OCI-LY7 (cell line): ENCODE measurements around the gene NEK9. TPM values are rescaled to one million over a fixed set of nuclear protein-coding genes. Genes with fewer than 3 reads are reported as not detected.

Experiments
- BruUV-seq: library from RNA; stranded (reverse); fragments of 400-500 nt; replicated peaks from 2 replicates; lab custom pipeline; 2021; lab: Mats Ljungman, UMichigan
- CTCF ChIA-PET: fragments of 300-600 bp; sonication (Branson Sonifier 250); formaldehyde crosslinking; loops from one replicate; lab custom pipeline; 2022; ENCODE audit warnings: antibody characterized with exemption; ENCODE audit not compliant: unreplicated experiment; lab: Charles Lee
- POLR2A ChIA-PET: fragments of 300-600 bp; sonication (Branson Sonifier 250); formaldehyde crosslinking; loops from one replicate; lab custom pipeline; 2022; ENCODE audit warnings: antibody characterized with exemption; lab: Charles Lee
- DNase-seq: peaks from one replicate; pipeline ENCODE4 v3.0.0-alpha.2; 2015; ENCODE audit warnings: low spot score
- H2AFZ ChIP-seq: fragments of 200-600 bp; sonication (generic), shearing (Covaris generic); 2 replicates; pipeline ENCODE4 v1.6.1; 2014; ENCODE audit warnings: mild to moderate bottlenecking, antibody characterized with exemption, low read length, moderate library complexity
- H3K27ac ChIP-seq: fragments of 200-600 bp; sonication (generic); 2 replicates; pipeline ENCODE4 v1.5.1; 2014; ENCODE audit warnings: mixed run types, low read depth, mild to moderate bottlenecking, moderate library complexity, low read length, inconsistent platforms; ENCODE audit not compliant: poor library complexity, severe bottlenecking
- H3K36me3 ChIP-seq: fragments of 200-600 bp; sonication (generic); 2 replicates; pipeline ENCODE4 v1.6.1; 2014; ENCODE audit warnings: mild to moderate bottlenecking, antibody characterized with exemption, low read length, moderate library complexity, mixed read lengths; ENCODE audit not compliant: insufficient read depth
- H3K4me1 ChIP-seq: fragments of 200-600 bp; sonication (generic); 2 replicates; pipeline ENCODE4 v1.5.1; 2014; ENCODE audit warnings: mild to moderate bottlenecking, low read length; ENCODE audit not compliant: insufficient read depth, poor library complexity, severe bottlenecking
- H3K4me2 ChIP-seq: fragments of 200-600 bp; sonication (generic); 2 replicates; pipeline ENCODE4 v1.6.1; 2014; ENCODE audit warnings: mild to moderate bottlenecking, low read length
- H3K4me3 ChIP-seq: fragments of 200-600 bp; sonication (generic); 2 replicates; pipeline ENCODE4 v1.5.1; 2014; ENCODE audit warnings: mild to moderate bottlenecking, low read depth, low read length; ENCODE audit not compliant: poor library complexity, severe bottlenecking
- H3K79me2 ChIP-seq: fragments of 200-600 bp; sonication (generic); 2 replicates; pipeline ENCODE4 v1.6.1; 2016; ENCODE audit warnings: low read depth, mild to moderate bottlenecking, low read length, moderate library complexity, mixed read lengths; ENCODE audit not compliant: insufficient read depth
- H3K9me2 ChIP-seq: fragments of 200-600 bp; sonication (generic); 2 replicates; pipeline ENCODE4 v1.6.1; 2016; ENCODE audit warnings: mild to moderate bottlenecking, low read length, mixed read lengths; ENCODE audit not compliant: insufficient read depth
- H3K9me3 ChIP-seq: fragments of 200-600 bp; sonication (generic); 2 replicates; pipeline ENCODE4 v1.6.1; 2014; ENCODE audit warnings: mild to moderate bottlenecking, mixed run types, low read length, mixed read lengths
- H4K20me1 ChIP-seq: fragments of 200-600 bp; sonication (generic); 2 replicates; pipeline ENCODE4 v1.6.1; 2014; ENCODE audit warnings: mild to moderate bottlenecking, antibody characterized with exemption, low read length, moderate library complexity, mixed read lengths; ENCODE audit not compliant: insufficient read depth
- CTCF ChIP-seq: fragments of 200-600 bp; sonication (generic); conservative IDR thresholded peaks from 2 replicates; pipeline ENCODE4 v1.5.1; 2014; ENCODE audit warnings: mild to moderate bottlenecking, antibody characterized with exemption, low read length, moderate library complexity, mixed read lengths
- EZH2phosphoT487 ChIP-seq: fragments of 200-600 bp; sonication (generic); IDR thresholded peaks from 2 replicates; pipeline ENCODE4 v1.6.1; 2018; ENCODE audit warnings: low read depth, borderline replicate concordance, mild to moderate bottlenecking, mixed run types, antibody characterized with exemption, low read length, moderate library complexity, mixed read lengths
- intact Hi-C: fragments of 100-400 bp; cut with micrococcal nuclease; formaldehyde crosslinking; loops from one replicate; pipeline ENCODE4 v1.10.0; 2022; ENCODE audit not compliant: unreplicated experiment
- total RNA-seq, 2 experiments: library from RNA; depleted of rRNA in 1 of 2; stranded (reverse); fragments of >200 nt in 1 of 2; shearing (Covaris generic) in 1 of 2; gene quantifications; 2 replicates each; pipeline ENCODE4 v1.2.3, GENCODE V29; 2014 to 2022

The NEK9 gene
- total RNA-seq, 2 experiments from 2014 or later, result 58.3 to 86.4 TPM

- no peak for TF ChIP-seq CTCF
- no peak for TF ChIP-seq EZH2phosphoT487
- Histone ChIP-seq H3K36me3 (peaks cover 37% of the 10 kb centered on the region), H3K4me3 (no peak overlapping the region), H3K79me2 (peaks cover 36% of the 10 kb centered on the region), H3K4me1 (peaks cover 8% of the 10 kb centered on the region), H2AFZ (no peak overlapping the region), H3K9me3 (peaks cover 13% of the 10 kb centered on the region), H3K9me2 (no peaks in the 10 kb centered on the region), H3K27ac (no peak overlapping the region), H4K20me1 (no peaks in the 10 kb centered on the region), H3K4me2 (no peak overlapping the region)
- DNase-seq, result no peak
- no TSS peak for BruUV-seq
- POLR2A ChIA-PET, result no interaction called here
- intact Hi-C loops, result loop anchor here (10.0 kb wide), 1 partner anchor 244 kb away; no protein-coding TSS in a partner anchor
- CTCF ChIA-PET, result no interaction called here
These were observed 66.4 kb downstream of the NEK9 start for GRCh38 chr14:75060420-75060819.

- H3K79me2 ChIP-seq, result peaks cover 36% of the 10 kb centered on the region
- DNase-seq, result no peak
- H3K4me1 ChIP-seq, result peaks cover 8% of the 10 kb centered on the region
- no TSS peak for BruUV-seq
- ChIA-PET CTCF (no interaction called here), POLR2A (no interaction called here)
- no peak overlapping the region for H3K4me2 ChIP-seq
- H3K27ac ChIP-seq, result no peak overlapping the region
- H3K4me3 ChIP-seq, result no peak overlapping the region
- intact Hi-C loops, result loop anchor here (10.0 kb wide), 1 partner anchor 245 kb away; no protein-coding TSS in a partner anchor
- H2AFZ ChIP-seq, result no peak overlapping the region
- TF ChIP-seq EZH2phosphoT487 (no peak), CTCF (no peak)
- H3K9me3 ChIP-seq, result peaks cover 13% of the 10 kb centered on the region
- peaks cover 40% of the 10 kb centered on the region for H3K36me3 ChIP-seq
- no peaks in the 10 kb centered on the region for H4K20me1 ChIP-seq
- no peaks in the 10 kb centered on the region for H3K9me2 ChIP-seq
These were observed 67.2 kb downstream of the NEK9 start for GRCh38 chr14:75059642-75060041.

GRCh38 chr14:75054421-75054820 lies 72.4 kb downstream of the NEK9 start:
- no peak overlapping the region for H3K4me2 ChIP-seq
- H3K4me1 ChIP-seq, result peaks cover 9% of the 10 kb centered on the region
- intact Hi-C loops, result no loop called here
- no peak overlapping the region for H2AFZ ChIP-seq
- H3K9me3 ChIP-seq, result no peaks in the 10 kb centered on the region
- H3K27ac ChIP-seq, result no peak overlapping the region
- no peak for DNase-seq
- no TSS peak for BruUV-seq
- no peaks in the 10 kb centered on the region for H4K20me1 ChIP-seq
- no peak for TF ChIP-seq EZH2phosphoT487
- no peak for TF ChIP-seq CTCF
- ChIA-PET CTCF (no interaction called here), POLR2A (interaction anchor here (1.0 kb wide), 1 partner anchor 115 kb away, joined by 5 read pairs; no protein-coding TSS in a partner anchor)
- no peaks in the 10 kb centered on the region for H3K9me2 ChIP-seq
- peaks cover 4% of the 10 kb centered on the region; the same call in 1 of the 2 replicates for H3K79me2 ChIP-seq
- H3K36me3 ChIP-seq, result peaks cover 38% of the 10 kb centered on the region
- no peak overlapping the region for H3K4me3 ChIP-seq
